ENCODE measurements around the gene PRKAR1B. TPM values are rescaled to one million over a fixed set of nuclear protein-coding genes. Genes with fewer than 3 reads are reported as not detected.

Gene PRKAR1B
- total RNA-seq, 1 experiment from 2014 or later: 14.1 TPM

GRCh38 chr7:531777-532176, 195.3 kb downstream of the PRKAR1B start:
- BruUV-seq (replicated peaks): no TSS peak
- DNase-seq (ENCODE audit: low read depth, low spot score): no peak
- TF ChIP-seq ZFX (IDR thresholded peaks at IDR 0.05) (no peak), REST (IDR thresholded peaks at IDR 0.05; ENCODE audit: low read depth) (no peak), ELF1 (IDR thresholded peaks at IDR 0.05; ENCODE audit: borderline replicate concordance, low read depth) (no peak), YY1 (IDR thresholded peaks at IDR 0.05; ENCODE audit: extremely low read depth, insufficient replicate concordance, low read depth, low read length) (no peak), ZBTB33 (IDR thresholded peaks at IDR 0.05; ENCODE audit: extremely low read depth, insufficient replicate concordance, low read length) (no peak), POLR2AphosphoS5 (IDR thresholded peaks at IDR 0.05; ENCODE audit: low read depth, low read length) (no peak), CEBPB (IDR thresholded peaks at IDR 0.05; ENCODE audit: low read depth) (no peak), EGR1 (IDR thresholded peaks at IDR 0.05; ENCODE audit: low read depth) (no peak), TCF7L2 (IDR thresholded peaks at IDR 0.05; ENCODE audit: borderline replicate concordance, extremely low read depth, insufficient read depth, insufficient read length) (no peak), EZH2phosphoT487 (IDR thresholded peaks at IDR 0.05; ENCODE audit: borderline replicate concordance) (no peak), JUND (IDR thresholded peaks at IDR 0.05) (no peak), SP1 (IDR thresholded peaks at IDR 0.05; ENCODE audit: low read depth) (no peak), RAD21 (IDR thresholded peaks at IDR 0.05; ENCODE audit: low read depth) (no peak), SIN3A (IDR thresholded peaks at IDR 0.05; ENCODE audit: low read depth) (no peak), FOSL1 (IDR thresholded peaks at IDR 0.05; ENCODE audit: low read depth) (no peak), POLR2A (IDR thresholded peaks at IDR 0.05; ENCODE audit: borderline replicate concordance, extremely low read depth, insufficient read depth, insufficient read length) (no peak), SRF (IDR thresholded peaks at IDR 0.05; ENCODE audit: low read depth) (no peak), MAX (IDR thresholded peaks at IDR 0.05) (no peak)
- TF ChIP-seq, protein P1, sequence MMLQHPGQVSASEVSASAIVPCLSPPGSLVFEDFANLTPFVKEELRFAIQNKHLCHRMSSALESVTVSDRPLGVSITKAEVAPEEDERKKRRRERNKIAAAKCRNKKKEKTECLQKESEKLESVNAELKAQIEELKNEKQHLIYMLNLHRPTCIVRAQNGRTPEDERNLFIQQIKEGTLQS (IDR thresholded peaks at IDR 0.05): no peak
- ATAC-seq: no peak
- ChIA-PET CTCF (no interaction called here), RAD21 (ENCODE audit: low non-redundant PET in 1 of 2, low total read pairs in 2 of 2, uncharacterized antibody in 2 of 2, unreplicated experiment in 2 of 2) (no interaction called here), POLR2A (no interaction called here)
- Histone ChIP-seq H2AFZ (ENCODE audit: low read depth, low read length, poor library complexity, severe bottlenecking) (no peak overlapping the region), H3K9me3 (ENCODE audit: control insufficient read depth in 1 of 2, insufficient read depth in 1 of 2, low read depth in 1 of 2, low read length in 2 of 2) (no peaks in the 10 kb centered on the region; a peak in 1 of 4 replicates), H3K9me2 (ENCODE audit: insufficient read depth) (no peaks in the 10 kb centered on the region), H4K20me1 (ENCODE audit: insufficient read depth) (no peaks in the 10 kb centered on the region), H3K27me3 (ENCODE audit: insufficient read depth, low read length) (no peaks in the 10 kb centered on the region), H3K4me3 (replicated peaks in 1 of 2; ENCODE audit: low read depth in 1 of 2, low read length in 2 of 2) (no peak overlapping the region), H3K79me2 (ENCODE audit: insufficient read depth, low read length) (no peaks in the 10 kb centered on the region), H3K9ac (ENCODE audit: low read length) (no peak overlapping the region), H3K36me3 (ENCODE audit: control insufficient read depth in 1 of 2, insufficient read depth in 2 of 2, low read length in 2 of 2) (no peaks in the 10 kb centered on the region), H3K27ac (ENCODE audit: low read depth, low read length) (no peak overlapping the region), H3K4me2 (ENCODE audit: low read length) (no peak overlapping the region), H3K4me1 (ENCODE audit: control insufficient read depth in 1 of 2, insufficient read depth in 2 of 2, low read length in 2 of 2) (peaks cover 0 to 1% of the 10 kb centered on the region in 2 experiments; a peak in 1 of 4 replicates)
- intact Hi-C loops (cut with micrococcal nuclease): no loop called here

Measured in HCT116 (cell line).